ENCODE measurements around the gene ETV6. TPM values are rescaled to one million over a fixed set of nuclear protein-coding genes. Genes with fewer than 3 reads are reported as not detected.

ETV6 gene
- total and polyA plus RNA-seq, 9 of the 15 experiments (the other 6 are each of a cell fraction or from before 2014, with no cell fraction given) = 0.81 to 12.7 (median 4.1) TPM

GRCh38 chr12:11939223-11939622 is 289.7 kb downstream of the ETV6 start:
- H3K27ac ChIP-seq (ENCODE audit: extremely low read depth, low read depth, low read length) = no peak overlapping the region
- H3K9me1 ChIP-seq (ENCODE audit: control insufficient read depth, insufficient read depth, low read length) = no peaks in the 10 kb centered on the region
- TF ChIP-seq CAMTA2 (CRISPR knock-in tag; conservative IDR thresholded peaks at IDR 0.05) (no peak), RBM25 (IDR thresholded peaks at IDR 0.05; ENCODE audit: low read depth, low read length, severe bottlenecking) (peak; percentile 84), CHD2 (IDR thresholded peaks at IDR 0.05; ENCODE audit: low read depth, low read length) (no peak)
- TF ChIP-seq, protein P1, sequence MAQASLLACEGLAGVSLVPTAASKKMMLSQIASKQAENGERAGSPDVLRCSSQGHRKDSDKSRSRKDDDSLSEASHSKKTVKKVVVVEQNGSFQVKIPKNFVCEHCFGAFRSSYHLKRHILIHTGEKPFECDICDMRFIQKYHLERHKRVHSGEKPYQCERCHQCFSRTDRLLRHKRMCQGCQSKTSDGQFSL (CRISPR knock-in tag; IDR thresholded peaks at IDR 0.05) = peak; percentile 77
- TF ChIP-seq, protein P1 (tag; IDR thresholded peaks at IDR 0.05) = no peak
- BruUV-seq (replicated peaks) = no TSS peak
- ChIA-PET POLR2A (no interaction called here), CTCF (ENCODE audit: low intra/inter-chr PET ratio) (no interaction called here)
- peaks cover 2 to 6% of the 10 kb centered on the region in 2 experiments; a peak in 1 of 5 replicates for H3K27me3 ChIP-seq (ENCODE audit: control insufficient read depth in 2 of 2, insufficient read depth in 2 of 2, low read length in 2 of 2)
- no peak overlapping the region for H3K4me2 ChIP-seq (ENCODE audit: insufficient read depth, low read length)
- DNase-seq (ENCODE audit: extremely low read depth in 1 of 4, low spot score in 3 of 4) (no peak), ATAC-seq (no peak), FAIRE-seq (no peak)
- H4K20me1 ChIP-seq (replicated peaks; ENCODE audit: control insufficient read depth, insufficient read depth, low read length) = no peaks in the 10 kb centered on the region
- H3K79me2 ChIP-seq (ENCODE audit: control insufficient read depth, insufficient read depth, low read length) = no peaks in the 10 kb centered on the region
- H3K9me3 ChIP-seq (replicated peaks; ENCODE audit: control insufficient read depth, insufficient read depth, low read depth, low read length) = no peaks in the 10 kb centered on the region
- H3K4me1 ChIP-seq (replicated peaks in 1 of 2; ENCODE audit: control insufficient read depth in 2 of 2, insufficient read depth in 2 of 2, low read length in 2 of 2) = no peaks in the 10 kb centered on the region
- no peaks in the 10 kb centered on the region for H3K36me3 ChIP-seq (ENCODE audit: control insufficient read depth, insufficient read depth, low read length)
- no peak overlapping the region for H3K9ac ChIP-seq (ENCODE audit: insufficient read depth in 1 of 2, low read depth in 2 of 2, low read length in 2 of 2)
- H3K4me3 ChIP-seq = no peak overlapping the region
- intact Hi-C loops (cut with micrococcal nuclease) = no loop called here
- in situ Hi-C loops (cut with MboI) = no loop called here
- H2AFZ ChIP-seq (ENCODE audit: low read depth, low read length) = no peak overlapping the region
- WGBS (ENCODE audit: insufficient coverage, low coverage, missing lambda C conversion rate) = 3% methylated on average over 4 of the region's 4 CpGs
